ENCODE results near the gene SLC8A1.

SLC8A1 gene

GRCh38 chr2:40316620-40317019 lies 135.3 kb downstream of the SLC8A1 start:
- Histone ChIP-seq H4K8ac (ENCODE audit: low read depth, low read length) (no peak overlapping the region), H3K18ac (ENCODE audit: low read length) (no peak overlapping the region), H2AFZ (ENCODE audit: insufficient read depth, low read length, poor library complexity) (no peak overlapping the region), H3K27ac (ENCODE audit: low read depth, low read length) (no peak overlapping the region), H3K4ac (ENCODE audit: low read depth, low read length) (no peak overlapping the region), H3K9me3 (ENCODE audit: insufficient read depth, low read depth, low read length) (no peaks in the 10 kb centered on the region), H3K79me1 (ENCODE audit: low read length) (no peaks in the 10 kb centered on the region), H3K4me2 (ENCODE audit: low read length) (no peak overlapping the region), H3K79me2 (ENCODE audit: control insufficient read depth, insufficient read depth, low read length, poor library complexity) (no peaks in the 10 kb centered on the region), H2BK12ac (ENCODE audit: low read length) (no peak overlapping the region), H3K36me3 (ENCODE audit: control insufficient read depth in 1 of 2, insufficient read depth in 2 of 2, low read length in 2 of 2) (no peaks in the 10 kb centered on the region), H4K91ac (ENCODE audit: low read depth, low read length) (no peak overlapping the region), H2BK120ac (ENCODE audit: insufficient read depth, low read length, poor library complexity) (no peak overlapping the region), H3K23ac (ENCODE audit: low read length) (no peak overlapping the region), H3K4me3 (ENCODE audit: low read depth, low read length) (no peak overlapping the region), H2AK5ac (ENCODE audit: low read length) (no peak overlapping the region), H4K12ac (ENCODE audit: low read depth, low read length) (no peak overlapping the region), H3K27me3 (ENCODE audit: insufficient read depth, low read length) (no peaks in the 10 kb centered on the region), H2BK5ac (ENCODE audit: low read depth, low read length, poor library complexity) (no peak overlapping the region), H3K14ac (ENCODE audit: low read length) (no peak overlapping the region), H3K9ac (ENCODE audit: low read length) (no peak overlapping the region), H3K4me1 (ENCODE audit: control insufficient read depth in 1 of 2, insufficient read depth in 2 of 2, low read length in 2 of 2) (peaks cover 3 to 5% of the 10 kb centered on the region in 2 experiments)
- no CpG with 5 or more reads among the region's 1 CpG for WGBS (ENCODE audit: extremely low coverage, insufficient coverage, insufficient read length)
- DNase-seq: no peak

GRCh38 chr2:40315683-40316082 lies 136.2 kb downstream of the SLC8A1 start:
- H3K23ac ChIP-seq (ENCODE audit: low read length): no peak overlapping the region
- no peak overlapping the region for H3K4ac ChIP-seq (ENCODE audit: low read depth, low read length)
- H3K4me2 ChIP-seq (ENCODE audit: low read length): no peak overlapping the region
- no peak overlapping the region for H2AK5ac ChIP-seq (ENCODE audit: low read length)
- H3K27me3 ChIP-seq (ENCODE audit: insufficient read depth, low read length): no peaks in the 10 kb centered on the region
- H2BK12ac ChIP-seq (ENCODE audit: low read length): no peak overlapping the region
- H3K27ac ChIP-seq (ENCODE audit: low read depth, low read length): no peak overlapping the region
- H3K79me1 ChIP-seq (ENCODE audit: low read length): no peaks in the 10 kb centered on the region
- H2BK5ac ChIP-seq (ENCODE audit: low read depth, low read length, poor library complexity): no peak overlapping the region
- no peak overlapping the region for H4K91ac ChIP-seq (ENCODE audit: low read depth, low read length)
- no CpG with 5 or more reads among the region's 2 CpGs for WGBS (ENCODE audit: extremely low coverage, insufficient coverage, insufficient read length)
- no peak overlapping the region for H3K18ac ChIP-seq (ENCODE audit: low read length)
- no peaks in the 10 kb centered on the region for H3K9me3 ChIP-seq (ENCODE audit: insufficient read depth, low read depth, low read length)
- no peak overlapping the region for H3K9ac ChIP-seq (ENCODE audit: low read length)
- H2AFZ ChIP-seq (ENCODE audit: insufficient read depth, low read length, poor library complexity): no peak overlapping the region
- no peak overlapping the region for H3K14ac ChIP-seq (ENCODE audit: low read length)
- H4K8ac ChIP-seq (ENCODE audit: low read depth, low read length): no peak overlapping the region
- no peak for DNase-seq
- no peak overlapping the region for H3K4me3 ChIP-seq (ENCODE audit: low read depth, low read length)
- no peaks in the 10 kb centered on the region for H3K79me2 ChIP-seq (ENCODE audit: control insufficient read depth, insufficient read depth, low read length, poor library complexity)
- no peak overlapping the region for H2BK120ac ChIP-seq (ENCODE audit: insufficient read depth, low read length, poor library complexity)
- no peaks in the 10 kb centered on the region for H3K36me3 ChIP-seq (ENCODE audit: control insufficient read depth in 1 of 2, insufficient read depth in 2 of 2, low read length in 2 of 2)
- H4K12ac ChIP-seq (ENCODE audit: low read depth, low read length): no peak overlapping the region
- peaks cover 3 to 5% of the 10 kb centered on the region in 2 experiments for H3K4me1 ChIP-seq (ENCODE audit: control insufficient read depth in 1 of 2, insufficient read depth in 2 of 2, low read length in 2 of 2)

GRCh38 chr2:40311026-40311425 lies 140.9 kb downstream of the SLC8A1 start:
- WGBS (ENCODE audit: extremely low coverage, insufficient coverage, insufficient read length): no CpG with 5 or more reads among the region's 2 CpGs
- Histone ChIP-seq H3K79me2 (ENCODE audit: control insufficient read depth, insufficient read depth, low read length, poor library complexity) (no peaks in the 10 kb centered on the region), H2BK5ac (ENCODE audit: low read depth, low read length, poor library complexity) (no peak overlapping the region), H3K4ac (ENCODE audit: low read depth, low read length) (no peak overlapping the region), H3K14ac (ENCODE audit: low read length) (no peak overlapping the region), H3K4me1 (ENCODE audit: control insufficient read depth in 1 of 2, insufficient read depth in 2 of 2, low read length in 2 of 2) (peaks cover 0 to under 1% of the 10 kb centered on the region in 2 experiments), H4K12ac (ENCODE audit: low read depth, low read length) (no peak overlapping the region), H3K36me3 (ENCODE audit: control insufficient read depth in 1 of 2, insufficient read depth in 2 of 2, low read length in 2 of 2) (no peaks in the 10 kb centered on the region), H2AK5ac (ENCODE audit: low read length) (no peak overlapping the region), H3K27me3 (ENCODE audit: insufficient read depth, low read length) (no peaks in the 10 kb centered on the region), H4K8ac (ENCODE audit: low read depth, low read length) (no peak overlapping the region), H3K79me1 (ENCODE audit: low read length) (no peaks in the 10 kb centered on the region), H3K18ac (ENCODE audit: low read length) (no peak overlapping the region), H3K9ac (ENCODE audit: low read length) (no peak overlapping the region), H2BK12ac (ENCODE audit: low read length) (no peak overlapping the region), H2AFZ (ENCODE audit: insufficient read depth, low read length, poor library complexity) (no peak overlapping the region), H4K91ac (ENCODE audit: low read depth, low read length) (no peak overlapping the region), H3K4me3 (ENCODE audit: low read depth, low read length) (no peak overlapping the region), H3K9me3 (ENCODE audit: insufficient read depth, low read depth, low read length) (no peaks in the 10 kb centered on the region), H3K23ac (ENCODE audit: low read length) (no peak overlapping the region), H2BK120ac (ENCODE audit: insufficient read depth, low read length, poor library complexity) (no peak overlapping the region), H3K27ac (ENCODE audit: low read depth, low read length) (no peak overlapping the region), H3K4me2 (ENCODE audit: low read length) (no peak overlapping the region)
- no peak for DNase-seq

GRCh38 chr2:40310303-40310702 lies 141.6 kb downstream of the SLC8A1 start:
- Histone ChIP-seq H3K4me1 (ENCODE audit: control insufficient read depth in 1 of 2, insufficient read depth in 2 of 2, low read length in 2 of 2) (peaks cover 0 to 1% of the 10 kb centered on the region in 2 experiments), H2AFZ (ENCODE audit: insufficient read depth, low read length, poor library complexity) (no peak overlapping the region), H3K23ac (ENCODE audit: low read length) (no peak overlapping the region), H2BK120ac (ENCODE audit: insufficient read depth, low read length, poor library complexity) (no peak overlapping the region), H3K79me2 (ENCODE audit: control insufficient read depth, insufficient read depth, low read length, poor library complexity) (no peaks in the 10 kb centered on the region), H4K91ac (ENCODE audit: low read depth, low read length) (no peak overlapping the region), H2AK5ac (ENCODE audit: low read length) (no peak overlapping the region), H3K27me3 (ENCODE audit: insufficient read depth, low read length) (no peaks in the 10 kb centered on the region), H3K4ac (ENCODE audit: low read depth, low read length) (no peak overlapping the region), H3K79me1 (ENCODE audit: low read length) (no peaks in the 10 kb centered on the region), H3K9me3 (ENCODE audit: insufficient read depth, low read depth, low read length) (no peaks in the 10 kb centered on the region), H4K12ac (ENCODE audit: low read depth, low read length) (no peak overlapping the region), H3K27ac (ENCODE audit: low read depth, low read length) (no peak overlapping the region), H4K8ac (ENCODE audit: low read depth, low read length) (no peak overlapping the region), H3K36me3 (ENCODE audit: control insufficient read depth in 1 of 2, insufficient read depth in 2 of 2, low read length in 2 of 2) (no peaks in the 10 kb centered on the region), H2BK12ac (ENCODE audit: low read length) (no peak overlapping the region), H3K9ac (ENCODE audit: low read length) (no peak overlapping the region), H3K4me2 (ENCODE audit: low read length) (no peak overlapping the region), H2BK5ac (ENCODE audit: low read depth, low read length, poor library complexity) (no peak overlapping the region), H3K4me3 (ENCODE audit: low read depth, low read length) (no peak overlapping the region), H3K18ac (ENCODE audit: low read length) (no peak overlapping the region), H3K14ac (ENCODE audit: low read length) (no peak overlapping the region)
- no peak for DNase-seq
- no CpG with 5 or more reads among the region's 1 CpG for WGBS (ENCODE audit: extremely low coverage, insufficient coverage, insufficient read length)
